B cell (primary cell): ENCODE data around the gene MAVS. TPM values are rescaled to one million over a fixed set of nuclear protein-coding genes. Genes with fewer than 3 reads are reported as not detected.

Source experiments
- ATAC-seq: fragments of 200-7000 bp; cut with Tn5 transposase; one replicate; pipeline ENCODE4 v1.10.0; 2021; ENCODE audit warnings: low read depth, mild to moderate bottlenecking, moderate number of reproducible peaks, moderate library complexity
- CTCF ChIA-PET: fragments of 350-600 bp; sonication (Branson Sonifier 250); formaldehyde crosslinking; loops from one replicate; lab custom pipeline; 2021; ENCODE audit warnings: antibody characterized with exemption, inconsistent platforms; lab: Charles Lee
- POLR2A ChIA-PET: fragments of 350-600 bp; sonication (Branson Sonifier 250); formaldehyde crosslinking; loops from one replicate; lab custom pipeline; 2021; ENCODE audit warnings: antibody characterized with exemption; lab: Charles Lee
- DNase-seq: peaks from one replicate; pipeline ENCODE4 v3.0.0; 2013
- H2AFZ ChIP-seq: 2 replicates; pipeline ENCODE4 v1.6.1; 2012; ENCODE audit warnings: mild to moderate bottlenecking, low read depth, low read length; ENCODE audit not compliant: insufficient read depth, poor library complexity, severe bottlenecking
- H3K27ac ChIP-seq, 2 donors: 1 replicate in 1 of 2; 2 replicates in 1 of 2; pipeline ENCODE4 v1.5.1; 2012 to 2013; ENCODE audit warnings: low read length in 2 of 2, mild to moderate bottlenecking in 2 of 2, moderate library complexity in 1 of 2
- H3K27me3 ChIP-seq, 4 experiments: fragments of 200-600 bp in 1 of 4; sonication (generic) in 1 of 4; replicated peaks in 1 of 4; 1 replicate in 2 of 4; 2 replicates in 2 of 4; pipeline versions ENCODE4 v1.6.1 to v1.7.0; 2013 to 2016; ENCODE audit warnings: low read length in 3 of 4, mild to moderate bottlenecking in 2 of 4, mixed read lengths in 1 of 4, moderate library complexity in 1 of 4; ENCODE audit not compliant: insufficient read depth in 4 of 4, control insufficient read depth in 3 of 4; ENCODE audit errors: control extremely low read depth in 1 of 4
- H3K36me3 ChIP-seq, 2 experiments: replicated peaks in 1 of 2; 1 replicate in 1 of 2; 2 replicates in 1 of 2; pipeline versions ENCODE4 v1.6.1 to v1.7.1; 2013; ENCODE audit warnings: low read length in 1 of 2; ENCODE audit not compliant: insufficient read depth in 2 of 2, control insufficient read depth in 1 of 2; ENCODE audit errors: control extremely low read depth in 1 of 2, extremely low read depth in 1 of 2
- H3K4me1 ChIP-seq, 2 donors: fragments of 200-600 bp in 1 of 2; sonication (generic) in 1 of 2; 1 replicate in 1 of 2; 2 replicates in 1 of 2; pipeline versions ENCODE4 v1.5.1 to v1.6.1; 2013 to 2017; ENCODE audit warnings: low read length in 2 of 2; ENCODE audit not compliant: control insufficient read depth in 2 of 2, insufficient read depth in 2 of 2
- H3K4me2 ChIP-seq: replicated peaks from 2 replicates; pipeline ENCODE3; 2012; ENCODE audit warnings: mild to moderate bottlenecking, low read depth, low read length; ENCODE audit not compliant: poor library complexity, severe bottlenecking
- H3K4me3 ChIP-seq, 5 experiments: fragments of 200-600 bp in 1 of 5; sonication (generic) in 1 of 5; 1 replicate in 3 of 5; 2 replicates in 2 of 5; pipeline versions ENCODE4 v1.5.1 to v1.7.0; 2011 to 2016; ENCODE audit warnings: low read length in 4 of 5, mild to moderate bottlenecking in 4 of 5, low read depth in 2 of 5, control low read depth in 1 of 5, moderate library complexity in 1 of 5; ENCODE audit not compliant: insufficient read depth in 1 of 5; ENCODE audit errors: control extremely low read depth in 1 of 5, extremely low read depth in 1 of 5
- H3K79me2 ChIP-seq: fragments of 200-600 bp; sonication (generic); one replicate; pipeline ENCODE4 v1.6.0; 2016; ENCODE audit warnings: low read length; ENCODE audit not compliant: control insufficient read depth, insufficient read depth
- H3K9ac ChIP-seq: fragments of 200-600 bp; sonication (generic); 2 replicates; pipeline ENCODE4 v1.6.1; 2017; ENCODE audit warnings: mild to moderate bottlenecking, low read length, moderate library complexity
- H3K9me3 ChIP-seq, 3 donors: one replicate each; pipeline versions ENCODE4 v1.6.1 to v1.7.1; 2013; ENCODE audit warnings: low read length in 2 of 3; ENCODE audit not compliant: control insufficient read depth in 2 of 3, insufficient read depth in 1 of 3; ENCODE audit errors: control extremely low read depth in 1 of 3
- H4K20me1 ChIP-seq: 2 replicates; pipeline ENCODE4 v1.6.0; 2012; ENCODE audit warnings: mild to moderate bottlenecking, low read length; ENCODE audit not compliant: insufficient read depth, control insufficient read depth, poor library complexity, severe bottlenecking
- H3K27ac Mint-ChIP-seq: one replicate; pipeline ENCODE4 v1.8.0; 2021; ENCODE audit warnings: mixed read lengths
- H3K27me3 Mint-ChIP-seq: one replicate; pipeline ENCODE4 v1.8.0; 2021; ENCODE audit warnings: mixed read lengths
- H3K4me1 Mint-ChIP-seq: one replicate; pipeline ENCODE4 v1.8.0; 2021; ENCODE audit warnings: mixed read lengths
- H3K4me3 Mint-ChIP-seq: one replicate; pipeline ENCODE4 v1.8.0; 2021; ENCODE audit warnings: mixed read lengths
- H3K9me3 Mint-ChIP-seq: one replicate; pipeline ENCODE4 v1.8.0; 2022; ENCODE audit warnings: mixed read lengths; ENCODE audit not compliant: insufficient read depth
- EZH2 ChIP-seq: IDR thresholded peaks from 2 replicates; pipeline ENCODE4 v1.6.1; 2012; ENCODE audit warnings: borderline replicate concordance, low read depth, mild to moderate bottlenecking, moderate library complexity, low read length; ENCODE audit not compliant: insufficient read depth, poor library complexity, severe bottlenecking
- WGBS: methylation state at CpG from one replicate; pipeline ENCODE4 v1.1.5; 2013; ENCODE audit warnings: missing lambda C conversion rate; ENCODE audit not compliant: insufficient coverage; 5-methylcytosine and 5-hydroxymethylcytosine counted together
- intact Hi-C: fragments of 100-400 bp; cut with micrococcal nuclease; formaldehyde crosslinking; loops from one replicate; pipeline ENCODE4 v1.10.0; 2022
- polyA plus RNA-seq: library from polyadenylated mRNA; depleted of rRNA; stranded (reverse); fragments of >200 nt; gene quantifications from 2 replicates; pipeline ENCODE4 v1.2.3, GENCODE V29; 2012
- total RNA-seq, 2 donors: library from RNA; stranded (reverse); fragments of 120-200 nt in 1 of 2; gene quantifications; 1 replicate in 1 of 2; 2 replicates in 1 of 2; pipeline versions ENCODE4 v1.2.3 to v1.2.4, GENCODE V29; 2013 to 2022
- TF ChIP-seq, protein P1 (sequence below): fragments of 200-600 bp; IDR thresholded peaks from one replicate; pipeline ENCODE4 v1.8.0; 2022; ENCODE audit warnings: antibody characterized with exemption, mild to moderate bottlenecking

MAVS gene
- total and polyA plus RNA-seq, 2 donors (not counting 1 experiment from before 2014, with no cell fraction given) = 17.2 to 52.2 TPM

DNA sequence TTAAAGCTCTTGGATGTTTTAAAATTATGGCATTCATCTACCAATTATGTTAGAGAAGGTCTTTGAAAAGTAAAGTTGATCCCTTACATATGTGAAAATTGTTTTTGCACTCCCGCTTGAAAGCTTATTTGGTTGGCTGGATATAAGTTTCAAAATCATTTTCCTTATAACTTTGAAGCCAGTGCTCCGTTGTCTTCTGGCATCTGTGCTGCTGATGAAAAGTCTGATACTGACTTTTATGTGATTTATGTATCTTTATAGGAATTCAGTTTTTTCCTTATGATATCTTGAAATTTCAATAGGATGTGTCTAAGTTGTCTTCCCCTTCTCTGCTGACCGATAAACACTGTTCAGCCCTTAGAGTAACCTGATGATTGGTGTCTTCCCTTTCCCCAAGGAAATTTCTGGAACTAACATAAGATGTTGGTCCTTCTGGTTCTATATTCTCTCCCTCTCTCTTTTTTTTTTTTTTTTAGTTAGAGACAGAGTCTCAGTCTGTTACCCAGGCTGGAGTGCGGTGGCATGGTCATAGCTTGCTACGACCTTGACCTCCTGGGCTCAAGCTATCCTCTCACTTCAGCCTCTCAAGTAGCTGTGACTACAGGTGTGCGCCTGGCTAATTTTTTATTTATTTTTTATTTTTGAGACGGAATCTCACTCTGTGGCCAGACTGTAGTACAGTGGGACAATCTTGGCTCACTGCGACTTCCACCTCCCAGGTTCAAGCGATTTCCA, 55.2 kb downstream of the MAVS start:
- Histone ChIP-seq H3K36me3 (peaks cover 0 to 1% of the 10 kb centered on the region in 2 experiments), H3K9me3 (no peaks in the 10 kb centered on the region), H3K9ac (peak overlapping the region; percentile 2), H4K20me1 (peaks cover 93% of the 10 kb centered on the region), H3K4me1 (peaks cover 38 to 51% of the 10 kb centered on the region in 2 donors), H3K79me2 (peaks cover 99% of the 10 kb centered on the region), H3K4me3 (peak overlapping the region in 1 of 5 experiments; percentile 25), H3K4me2 (peak overlapping the region; percentile 40), H2AFZ (no peak overlapping the region), H3K27ac (peak overlapping the region; percentile 29 to 72), H3K27me3 (no peaks in the 10 kb centered on the region)
- Mint-ChIP-seq H3K4me3 (peak overlapping the region; percentile 55), H3K27ac (peak overlapping the region; percentile 54), H3K9me3 (no peaks in the 10 kb centered on the region), H3K4me1 (peaks cover 71% of the 10 kb centered on the region), H3K27me3 (no peaks in the 10 kb centered on the region)
- ChIA-PET CTCF (no interaction called here), POLR2A (interaction anchor here (0.7 kb wide), 1 partner anchor 12 kb away, joined by 3 read pairs; no protein-coding TSS in a partner anchor)
- TF ChIP-seq, protein P1, sequence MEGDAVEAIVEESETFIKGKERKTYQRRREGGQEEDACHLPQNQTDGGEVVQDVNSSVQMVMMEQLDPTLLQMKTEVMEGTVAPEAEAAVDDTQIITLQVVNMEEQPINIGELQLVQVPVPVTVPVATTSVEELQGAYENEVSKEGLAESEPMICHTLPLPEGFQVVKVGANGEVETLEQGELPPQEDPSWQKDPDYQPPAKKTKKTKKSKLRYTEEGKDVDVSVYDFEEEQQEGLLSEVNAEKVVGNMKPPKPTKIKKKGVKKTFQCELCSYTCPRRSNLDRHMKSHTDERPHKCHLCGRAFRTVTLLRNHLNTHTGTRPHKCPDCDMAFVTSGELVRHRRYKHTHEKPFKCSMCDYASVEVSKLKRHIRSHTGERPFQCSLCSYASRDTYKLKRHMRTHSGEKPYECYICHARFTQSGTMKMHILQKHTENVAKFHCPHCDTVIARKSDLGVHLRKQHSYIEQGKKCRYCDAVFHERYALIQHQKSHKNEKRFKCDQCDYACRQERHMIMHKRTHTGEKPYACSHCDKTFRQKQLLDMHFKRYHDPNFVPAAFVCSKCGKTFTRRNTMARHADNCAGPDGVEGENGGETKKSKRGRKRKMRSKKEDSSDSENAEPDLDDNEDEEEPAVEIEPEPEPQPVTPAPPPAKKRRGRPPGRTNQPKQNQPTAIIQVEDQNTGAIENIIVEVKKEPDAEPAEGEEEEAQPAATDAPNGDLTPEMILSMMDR = no peak
- TF ChIP-seq EZH2 = no peak
- DNase-seq = no peak
- ATAC-seq = no peak
- intact Hi-C loops = no loop called here
- WGBS = 100% methylated on average over 1 of the region's 9 CpGs

DNA sequence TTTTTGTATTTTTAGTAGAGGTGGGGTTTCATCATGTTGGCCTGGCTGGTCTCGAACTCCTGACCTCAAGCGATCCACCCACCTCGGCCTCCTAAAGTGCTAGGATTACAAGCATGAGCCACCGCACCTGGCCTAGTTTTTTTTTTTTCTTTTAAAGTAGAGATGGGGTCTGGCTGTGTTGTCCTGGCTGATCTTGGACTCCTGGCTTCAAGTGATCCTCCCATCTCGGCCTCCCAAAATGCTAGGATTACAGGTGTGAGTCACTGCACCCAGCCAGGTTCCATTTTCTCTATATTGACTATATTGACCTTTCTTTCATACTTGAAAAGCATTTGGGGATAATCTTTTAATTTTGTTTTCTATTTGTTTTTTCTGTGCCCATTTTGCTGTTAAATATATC, 55.8 kb downstream of the MAVS start:
- H3K4me3 Mint-ChIP-seq = no peak overlapping the region
- Histone ChIP-seq H2AFZ (no peak overlapping the region), H3K9ac (no peak overlapping the region), H3K4me2 (no peak overlapping the region), H3K27me3 (no peaks in the 10 kb centered on the region), H3K79me2 (peaks cover 98% of the 10 kb centered on the region), H3K9me3 (no peaks in the 10 kb centered on the region), H3K27ac (no peak overlapping the region), H3K36me3 (no peaks in the 10 kb centered on the region), H3K4me1 (peaks cover 38 to 51% of the 10 kb centered on the region in 2 donors), H4K20me1 (peaks cover 93% of the 10 kb centered on the region), H3K4me3 (no peak overlapping the region)
- ATAC-seq (no peak), DNase-seq (no peak)
- POLR2A ChIA-PET = no interaction called here
- peaks cover 69% of the 10 kb centered on the region for H3K4me1 Mint-ChIP-seq
- CTCF ChIA-PET = no interaction called here
- 95% methylated on average over 3 of the region's 5 CpGs for WGBS
- no peaks in the 10 kb centered on the region for H3K27me3 Mint-ChIP-seq
- no peak overlapping the region for H3K27ac Mint-ChIP-seq
- TF ChIP-seq EZH2 = no peak
- TF ChIP-seq, protein P1 = no peak
- intact Hi-C loops = no loop called here
- H3K9me3 Mint-ChIP-seq = no peaks in the 10 kb centered on the region
